MM.1S (cell line): ENCODE results near the gene COBL.

ENCODE experiments used
- DNase-seq: peaks from one replicate; pipeline ENCODE4 v3.0.0-alpha.2; 2015
- H2AFZ ChIP-seq: fragments of 300-600 bp; sonication (generic); 2 replicates; pipeline ENCODE4 v1.6.0; 2016; ENCODE audit warnings: antibody characterized with exemption, low read length
- H3F3A ChIP-seq: fragments of 300-600 bp; sonication (generic); 2 replicates; pipeline ENCODE4 v1.6.1; 2016; ENCODE audit warnings: mild to moderate bottlenecking, antibody characterized with exemption, low read length, moderate library complexity, mixed read lengths; ENCODE audit not compliant: insufficient read depth
- H3K27ac ChIP-seq: fragments of 300-600 bp; sonication (generic); 2 replicates; pipeline ENCODE4 v1.5.1; 2016; ENCODE audit warnings: mild to moderate bottlenecking, low read length
- H3K27me3 ChIP-seq: fragments of 300-600 bp; sonication (generic); replicated peaks from 2 replicates; pipeline ENCODE4 v1.6.0; 2016; ENCODE audit warnings: low read length; ENCODE audit not compliant: insufficient read depth
- H3K36me3 ChIP-seq: fragments of 300-600 bp; sonication (generic); replicated peaks from 2 replicates; pipeline ENCODE4 v1.6.1; 2016; ENCODE audit warnings: mild to moderate bottlenecking, low read length, mixed read lengths; ENCODE audit not compliant: insufficient read depth
- H3K4me1 ChIP-seq: fragments of 300-600 bp; sonication (generic); 2 replicates; pipeline ENCODE4 v1.6.1; 2016; ENCODE audit warnings: low read length, mixed read lengths
- H3K4me2 ChIP-seq: fragments of 300-600 bp; sonication (generic); 2 replicates; pipeline ENCODE4 v1.6.0; 2016; ENCODE audit warnings: low read depth, low read length
- H3K4me3 ChIP-seq: fragments of 300-600 bp; sonication (generic); 2 replicates; pipeline ENCODE4 v1.5.1; 2016; ENCODE audit warnings: low read length, mixed read lengths
- H3K79me2 ChIP-seq: fragments of 300-600 bp; sonication (generic); 2 replicates; pipeline ENCODE4 v1.6.1; 2016; ENCODE audit warnings: mixed run types, low read length, mixed read lengths
- H3K9ac ChIP-seq: fragments of 300-600 bp; sonication (generic); 2 replicates; pipeline ENCODE4 v1.6.1; 2016; ENCODE audit warnings: low read length, mixed read lengths
- H3K9me2 ChIP-seq: fragments of 300-600 bp; sonication (generic); replicated peaks from 2 replicates; pipeline ENCODE4 v1.6.1; 2016; ENCODE audit warnings: mild to moderate bottlenecking, low read length, mixed read lengths; ENCODE audit not compliant: insufficient read depth
- H3K9me3 ChIP-seq: fragments of 300-600 bp; sonication (generic); replicated peaks from 2 replicates; pipeline ENCODE4 v1.6.1; 2016; ENCODE audit warnings: mild to moderate bottlenecking, low read length, mixed read lengths; ENCODE audit not compliant: insufficient read depth
- H4K20me1 ChIP-seq: fragments of 300-600 bp; sonication (generic); 2 replicates; pipeline ENCODE4 v1.6.1; 2016; ENCODE audit warnings: mild to moderate bottlenecking, low read length, moderate library complexity, mixed read lengths; ENCODE audit not compliant: insufficient read depth
- CTCF ChIP-seq: fragments of 300-600 bp; sonication (generic); IDR thresholded peaks from 2 replicates; pipeline ENCODE4 v1.5.1; 2016; ENCODE audit warnings: antibody characterized with exemption, low read length, mixed read lengths
- EZH2 ChIP-seq: fragments of 300-600 bp; sonication (generic); optimal IDR thresholded peaks from 2 replicates; pipeline ENCODE3; 2017; ENCODE audit warnings: low read depth, mild to moderate bottlenecking, antibody characterized with exemption, low read length, mixed read lengths
- EZH2phosphoT487 ChIP-seq: fragments of 300-600 bp; sonication (generic); IDR thresholded peaks from 2 replicates; pipeline ENCODE4 v1.6.1; 2018; ENCODE audit warnings: antibody characterized with exemption, low read length

COBL gene

GRCh38 chr7:51126813-51127617, 189.6 kb downstream of the COBL start:
- Histone ChIP-seq H3K27me3 (no peaks in the 10 kb centered on the region), H3K36me3 (no peaks in the 10 kb centered on the region), H3K79me2 (no peaks in the 10 kb centered on the region), H3K9me2 (no peaks in the 10 kb centered on the region), H3K9me3 (no peaks in the 10 kb centered on the region), H3K4me2 (no peak overlapping the region), H3K4me1 (no peaks in the 10 kb centered on the region), H2AFZ (no peak overlapping the region), H3K9ac (no peak overlapping the region), H3K4me3 (no peak overlapping the region), H4K20me1 (no peaks in the 10 kb centered on the region), H3K27ac (no peak overlapping the region), H3F3A (no peaks in the 10 kb centered on the region)
- TF ChIP-seq CTCF, result no peak
- no peak for TF ChIP-seq EZH2
- no peak for TF ChIP-seq EZH2phosphoT487
- no peak for DNase-seq

GRCh38 chr7:51126324-51126723, 190.3 kb downstream of the COBL start:
- H3F3A ChIP-seq, result no peaks in the 10 kb centered on the region
- no peak overlapping the region for H3K4me3 ChIP-seq
- H3K36me3 ChIP-seq, result no peaks in the 10 kb centered on the region
- H3K4me2 ChIP-seq, result no peak overlapping the region
- no peaks in the 10 kb centered on the region for H3K4me1 ChIP-seq
- H3K27me3 ChIP-seq, result no peaks in the 10 kb centered on the region
- TF ChIP-seq EZH2 (no peak), EZH2phosphoT487 (no peak), CTCF (no peak)
- no peaks in the 10 kb centered on the region for H3K9me3 ChIP-seq
- no peak overlapping the region for H3K27ac ChIP-seq
- no peak for DNase-seq
- no peaks in the 10 kb centered on the region for H3K9me2 ChIP-seq
- no peak overlapping the region for H2AFZ ChIP-seq
- no peak overlapping the region for H3K9ac ChIP-seq
- H3K79me2 ChIP-seq, result no peaks in the 10 kb centered on the region
- no peaks in the 10 kb centered on the region for H4K20me1 ChIP-seq

- Histone ChIP-seq H2AFZ (no peak overlapping the region), H3K4me3 (no peak overlapping the region), H3K9me3 (no peaks in the 10 kb centered on the region), H3K9me2 (no peaks in the 10 kb centered on the region), H4K20me1 (no peaks in the 10 kb centered on the region), H3K9ac (no peak overlapping the region), H3K36me3 (no peaks in the 10 kb centered on the region), H3K4me2 (no peak overlapping the region), H3K4me1 (no peaks in the 10 kb centered on the region), H3F3A (no peaks in the 10 kb centered on the region), H3K79me2 (no peaks in the 10 kb centered on the region), H3K27ac (no peak overlapping the region), H3K27me3 (no peaks in the 10 kb centered on the region)
- TF ChIP-seq EZH2phosphoT487 (no peak), EZH2 (no peak), CTCF (no peak)
- DNase-seq, result no peak
These were observed 192.3 kb downstream of the COBL start for GRCh38 chr7:51124321-51124720.
